Measurements from ENCODE around the gene PILRB.

GRCh38 chr7:100346921-100347320 lies 11.0 kb upstream of the PILRB start:
- TF ChIP-seq CTCF (IDR thresholded peaks at IDR 0.05) (no peak), POLR2A (IDR thresholded peaks at IDR 0.05) (no peak)

All from transverse colon (tissue), 3 donors.